HL-60 (cell line): ENCODE results near the gene DNAH6.

ENCODE experiments used
- TF ChIP-seq, protein P1 (sequence below): IDR thresholded peaks from one replicate; pipeline ENCODE4 v1.5.1; 2011; ENCODE audit warnings: low read length, control low read depth, inconsistent platforms; ENCODE audit not compliant: insufficient read depth
- TF ChIP-seq, protein P2 (sequence below): IDR thresholded peaks from 2 replicates; pipeline ENCODE4 v1.6.1; 2012; ENCODE audit warnings: low read depth; ENCODE audit not compliant: insufficient replicate concordance

DNA sequence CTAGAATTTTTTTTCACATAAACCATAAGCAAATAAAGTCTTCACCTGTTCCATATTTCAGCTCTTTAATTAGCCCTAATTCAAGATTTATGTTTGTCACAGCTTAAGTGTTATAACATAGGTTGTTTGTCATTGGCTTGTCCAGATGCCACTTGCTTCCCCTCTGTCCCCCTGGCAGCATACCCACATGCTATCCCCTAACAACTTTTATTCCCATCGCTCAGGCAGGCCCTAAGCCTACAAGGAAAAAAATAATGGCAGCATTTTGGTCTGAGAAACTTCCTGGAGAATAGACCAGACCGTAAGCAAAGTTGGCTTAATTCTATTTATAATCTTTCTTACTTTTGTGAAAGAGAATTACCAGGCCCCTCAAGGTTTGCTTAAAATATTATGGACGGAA, 173.9 kb downstream of the DNAH6 start:
- TF ChIP-seq, protein P1, sequence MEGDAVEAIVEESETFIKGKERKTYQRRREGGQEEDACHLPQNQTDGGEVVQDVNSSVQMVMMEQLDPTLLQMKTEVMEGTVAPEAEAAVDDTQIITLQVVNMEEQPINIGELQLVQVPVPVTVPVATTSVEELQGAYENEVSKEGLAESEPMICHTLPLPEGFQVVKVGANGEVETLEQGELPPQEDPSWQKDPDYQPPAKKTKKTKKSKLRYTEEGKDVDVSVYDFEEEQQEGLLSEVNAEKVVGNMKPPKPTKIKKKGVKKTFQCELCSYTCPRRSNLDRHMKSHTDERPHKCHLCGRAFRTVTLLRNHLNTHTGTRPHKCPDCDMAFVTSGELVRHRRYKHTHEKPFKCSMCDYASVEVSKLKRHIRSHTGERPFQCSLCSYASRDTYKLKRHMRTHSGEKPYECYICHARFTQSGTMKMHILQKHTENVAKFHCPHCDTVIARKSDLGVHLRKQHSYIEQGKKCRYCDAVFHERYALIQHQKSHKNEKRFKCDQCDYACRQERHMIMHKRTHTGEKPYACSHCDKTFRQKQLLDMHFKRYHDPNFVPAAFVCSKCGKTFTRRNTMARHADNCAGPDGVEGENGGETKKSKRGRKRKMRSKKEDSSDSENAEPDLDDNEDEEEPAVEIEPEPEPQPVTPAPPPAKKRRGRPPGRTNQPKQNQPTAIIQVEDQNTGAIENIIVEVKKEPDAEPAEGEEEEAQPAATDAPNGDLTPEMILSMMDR, result no peak
- TF ChIP-seq, protein P2, sequence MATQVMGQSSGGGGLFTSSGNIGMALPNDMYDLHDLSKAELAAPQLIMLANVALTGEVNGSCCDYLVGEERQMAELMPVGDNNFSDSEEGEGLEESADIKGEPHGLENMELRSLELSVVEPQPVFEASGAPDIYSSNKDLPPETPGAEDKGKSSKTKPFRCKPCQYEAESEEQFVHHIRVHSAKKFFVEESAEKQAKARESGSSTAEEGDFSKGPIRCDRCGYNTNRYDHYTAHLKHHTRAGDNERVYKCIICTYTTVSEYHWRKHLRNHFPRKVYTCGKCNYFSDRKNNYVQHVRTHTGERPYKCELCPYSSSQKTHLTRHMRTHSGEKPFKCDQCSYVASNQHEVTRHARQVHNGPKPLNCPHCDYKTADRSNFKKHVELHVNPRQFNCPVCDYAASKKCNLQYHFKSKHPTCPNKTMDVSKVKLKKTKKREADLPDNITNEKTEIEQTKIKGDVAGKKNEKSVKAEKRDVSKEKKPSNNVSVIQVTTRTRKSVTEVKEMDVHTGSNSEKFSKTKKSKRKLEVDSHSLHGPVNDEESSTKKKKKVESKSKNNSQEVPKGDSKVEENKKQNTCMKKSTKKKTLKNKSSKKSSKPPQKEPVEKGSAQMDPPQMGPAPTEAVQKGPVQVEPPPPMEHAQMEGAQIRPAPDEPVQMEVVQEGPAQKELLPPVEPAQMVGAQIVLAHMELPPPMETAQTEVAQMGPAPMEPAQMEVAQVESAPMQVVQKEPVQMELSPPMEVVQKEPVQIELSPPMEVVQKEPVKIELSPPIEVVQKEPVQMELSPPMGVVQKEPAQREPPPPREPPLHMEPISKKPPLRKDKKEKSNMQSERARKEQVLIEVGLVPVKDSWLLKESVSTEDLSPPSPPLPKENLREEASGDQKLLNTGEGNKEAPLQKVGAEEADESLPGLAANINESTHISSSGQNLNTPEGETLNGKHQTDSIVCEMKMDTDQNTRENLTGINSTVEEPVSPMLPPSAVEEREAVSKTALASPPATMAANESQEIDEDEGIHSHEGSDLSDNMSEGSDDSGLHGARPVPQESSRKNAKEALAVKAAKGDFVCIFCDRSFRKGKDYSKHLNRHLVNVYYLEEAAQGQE, result no peak
